ENCODE data around the gene DDX25. TPM values are rescaled to one million over a fixed set of nuclear protein-coding genes. Genes with fewer than 3 reads are reported as not detected.

Gene DDX25
- total and polyA plus RNA-seq, 2 of the 4 experiments (the other 2 are of a cell fraction) = under 0.01 TPM; not detected in 1

GRCh38 chr11:125960771-125961170, 56.5 kb downstream of the DDX25 start:
- Histone ChIP-seq H3K36me3 (ENCODE audit: control insufficient read depth, insufficient read depth, low read length) (no peaks in the 10 kb centered on the region), H2BK20ac (ENCODE audit: low read depth, low read length) (no peak overlapping the region), H2AK5ac (ENCODE audit: low read depth, low read length) (no peak overlapping the region), H3K4me1 (ENCODE audit: control insufficient read depth, insufficient read depth, low read length) (no peaks in the 10 kb centered on the region), H3K4me2 (ENCODE audit: low read depth, low read length) (no peak overlapping the region), H2BK120ac (ENCODE audit: low read depth, low read length) (no peak overlapping the region), H3K27me3 (ENCODE audit: control insufficient read depth, insufficient read depth, low read length) (peaks cover 4% of the 10 kb centered on the region; the same call in 1 of the 2 replicates), H3K23ac (ENCODE audit: low read depth, low read length) (no peak overlapping the region), H3K27ac (ENCODE audit: insufficient read depth, low read length) (no peak overlapping the region), H3K14ac (replicated peaks; ENCODE audit: low read depth, low read length) (no peak overlapping the region), H4K5ac (ENCODE audit: low read depth, low read length) (no peak overlapping the region), H4K20me1 (ENCODE audit: insufficient read depth, low read length) (no peaks in the 10 kb centered on the region), H4K8ac (ENCODE audit: low read depth in 2 of 2, low read length in 2 of 2) (no peak overlapping the region), H3K9ac (ENCODE audit: low read depth, low read length) (no peak overlapping the region), H3K18ac (ENCODE audit: low read depth, low read length) (no peak overlapping the region), H3K4ac (ENCODE audit: low read depth, low read length) (no peak overlapping the region), H2AFZ (replicated peaks; ENCODE audit: low read length, poor library complexity) (no peak overlapping the region), H2AK9ac (replicated peaks; ENCODE audit: low read depth, low read length, poor library complexity) (no peak overlapping the region), H2BK15ac (ENCODE audit: low read depth, low read length) (no peak overlapping the region), H3K9me1 (ENCODE audit: insufficient read depth, low read length) (no peaks in the 10 kb centered on the region), H3K9me3 (ENCODE audit: control insufficient read depth, insufficient read depth, low read length) (no peaks in the 10 kb centered on the region), H3K4me3 (ENCODE audit: insufficient read depth, low read depth, low read length) (no peak overlapping the region), H2BK5ac (ENCODE audit: low read depth, low read length, poor library complexity, severe bottlenecking) (no peak overlapping the region), H3K56ac (ENCODE audit: extremely low read depth, insufficient read depth, low read length) (no peak overlapping the region), H4K91ac (ENCODE audit: insufficient read depth, low read depth, low read length) (no peak overlapping the region), H3K79me1 (ENCODE audit: low read depth in 1 of 2, low read length in 2 of 2) (no peaks in the 10 kb centered on the region)
- DNase-seq (no peak), ATAC-seq (ENCODE audit: low read depth) (no peak)
- dilution Hi-C loops (cut with HindIII; ENCODE audit: low sequenced_read_pairs, unreplicated experiment) = no loop called here
- 81% methylated on average over 3 of the region's 6 CpGs; no CpG with 5 or more reads in 1 of the 2 experiments for WGBS, 2 experiments (ENCODE audit: extremely low coverage in 2 of 2, insufficient read length in 1 of 2)
- in situ Hi-C loops (cut with MboI; ENCODE audit: low sequenced_read_pairs) = no loop called here
- POLR2A ChIA-PET (ENCODE audit: unreplicated experiment) = no interaction called here
- no peak for TF ChIP-seq NFE2L2 (IDR thresholded peaks at IDR 0.05; ENCODE audit: low read depth, low read length)
- TF ChIP-seq POLR2A (IDR thresholded peaks at IDR 0.05; ENCODE audit: low read depth, low read length) = no peak
- no peak for TF ChIP-seq SMC3 (IDR thresholded peaks at IDR 0.05; ENCODE audit: low read depth, low read length)
- no peak for TF ChIP-seq CEBPB (IDR thresholded peaks at IDR 0.05; ENCODE audit: low read depth, low read length)
- no peak for TF ChIP-seq RFX5 (IDR thresholded peaks at IDR 0.05; ENCODE audit: low read depth, low read length)
- no peak for TF ChIP-seq MAFK (IDR thresholded peaks at IDR 0.05; ENCODE audit: low read depth, low read length)
- no peak for TF ChIP-seq MXI1 (IDR thresholded peaks at IDR 0.05; ENCODE audit: borderline replicate concordance, low read depth, low read length)
- TF ChIP-seq MAZ (IDR thresholded peaks at IDR 0.05; ENCODE audit: borderline replicate concordance, low read depth, low read length) = no peak
- no peak for TF ChIP-seq RCOR1 (IDR thresholded peaks at IDR 0.05; ENCODE audit: insufficient replicate concordance, low read length)
- no peak for TF ChIP-seq RAD21 (IDR thresholded peaks at IDR 0.05; ENCODE audit: low read length)
- no peak for TF ChIP-seq ELK1 (IDR thresholded peaks at IDR 0.05; ENCODE audit: borderline replicate concordance, low read depth, low read length)
- no peak for TF ChIP-seq FOS (IDR thresholded peaks at IDR 0.05; ENCODE audit: low read depth, low read length)
- TF ChIP-seq BHLHE40 (IDR thresholded peaks at IDR 0.05; ENCODE audit: low read depth, low read length) = no peak
- no peak for TF ChIP-seq CHD1 (IDR thresholded peaks at IDR 0.05; ENCODE audit: low read depth, low read length)
- no peak for TF ChIP-seq CTCF (conservative IDR thresholded peaks at IDR 0.05; ENCODE audit: low read depth, low read length)
- BruUV-seq (replicated peaks) = no TSS peak
- CTCF ChIA-PET = no interaction called here
- intact Hi-C loops (cut with micrococcal nuclease) = no loop called here

All from IMR-90 (cell line).